NCI-H2227 treated with DMSO at 0.1 percent for 48 hours (cell line): ENCODE results near the gene AGBL3.
A peak's percentile ranks its signal among the peaks of the same experiment; 100 is the strongest.
"Not testable (repeated sequence)": the region's sequence is repeated elsewhere in the genome, so short reads cannot be mapped to it uniquely, and the experiment has no call there.

ENCODE experiments used
- DNase-seq: peaks from one replicate; lab custom pipeline; 2025; lab: John Stamatoyannopoulos, UW

The AGBL3 gene

DNA sequence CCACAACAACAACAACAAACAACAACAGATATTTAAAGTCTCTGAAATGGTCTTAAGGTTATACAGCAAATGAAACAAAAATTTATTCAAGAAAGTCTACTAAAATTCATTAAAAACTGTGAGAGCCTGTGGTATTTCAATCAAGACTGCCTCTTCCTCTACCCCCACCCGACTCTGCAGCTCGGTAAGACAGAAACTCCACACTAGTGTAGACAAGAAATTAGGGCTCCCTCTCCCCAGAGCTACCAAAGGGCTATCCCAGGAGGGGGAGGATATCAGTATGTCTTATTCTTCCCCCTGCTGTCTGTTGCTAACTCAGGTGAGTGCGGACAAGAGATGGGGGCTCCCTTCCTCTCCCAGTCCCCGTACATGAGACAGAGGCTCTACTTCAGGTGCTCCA is 90.6 kb downstream of the AGBL3 start:
- DNase-seq: no peak

DNA sequence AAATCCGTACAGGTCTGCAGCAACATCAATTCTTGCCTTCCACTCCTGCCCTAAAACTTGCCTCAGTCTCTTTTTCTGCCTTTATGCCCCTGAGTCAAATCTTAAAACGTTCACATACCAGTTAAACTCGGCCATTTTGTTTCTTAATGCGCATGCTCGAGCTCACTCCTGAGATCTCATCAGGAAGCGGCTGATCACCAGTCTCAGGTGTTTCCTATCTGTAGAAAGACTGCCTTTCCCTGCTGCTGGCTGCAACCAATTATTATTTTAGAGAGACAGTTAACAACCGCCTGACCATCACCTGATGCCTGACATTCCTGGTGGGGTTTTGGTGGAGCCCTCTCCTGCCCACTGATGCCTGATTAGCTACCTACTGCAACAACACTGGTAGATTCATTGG is 91.3 kb downstream of the AGBL3 start:
- DNase-seq: peak; percentile 26

DNA sequence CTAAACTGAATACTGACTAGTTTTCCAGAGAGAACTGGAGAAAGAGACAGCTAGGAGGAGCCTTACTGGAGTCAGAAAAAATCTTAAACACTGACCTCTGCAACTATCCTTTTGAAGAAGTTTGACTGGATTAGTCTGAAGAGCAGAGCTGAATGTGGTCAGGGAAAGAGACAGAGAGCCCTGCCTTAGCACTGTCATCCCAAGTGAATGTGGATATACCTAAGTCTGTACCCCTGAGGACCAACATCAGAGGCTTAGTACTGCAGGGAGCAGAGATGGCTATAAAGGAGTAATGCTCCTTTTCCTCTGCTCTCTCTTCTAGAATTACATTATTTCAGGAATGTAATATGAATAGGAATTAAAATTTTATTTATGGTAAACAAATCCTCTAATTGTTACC is 91.7 kb downstream of the AGBL3 start:
- DNase-seq: no peak

DNA sequence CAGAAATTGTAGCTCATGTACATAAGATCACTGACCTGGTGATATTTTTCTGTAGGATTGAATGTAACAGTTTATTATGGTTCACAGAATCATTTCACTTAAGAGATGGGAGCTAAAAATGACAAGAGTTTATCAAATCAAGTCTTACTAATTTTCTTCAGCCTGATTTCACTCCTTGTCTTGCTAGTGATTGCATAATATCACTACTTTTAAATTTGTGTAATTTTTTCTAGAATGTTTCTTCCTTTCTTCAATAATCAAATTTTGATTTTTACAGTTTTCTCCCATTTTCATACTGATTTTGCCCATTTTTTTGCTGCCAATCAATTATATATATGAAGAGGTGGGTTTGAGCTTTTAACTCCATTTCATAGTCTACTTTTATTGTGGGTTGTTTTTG is 92.8 kb downstream of the AGBL3 start:
- DNase-seq: no peak

DNA sequence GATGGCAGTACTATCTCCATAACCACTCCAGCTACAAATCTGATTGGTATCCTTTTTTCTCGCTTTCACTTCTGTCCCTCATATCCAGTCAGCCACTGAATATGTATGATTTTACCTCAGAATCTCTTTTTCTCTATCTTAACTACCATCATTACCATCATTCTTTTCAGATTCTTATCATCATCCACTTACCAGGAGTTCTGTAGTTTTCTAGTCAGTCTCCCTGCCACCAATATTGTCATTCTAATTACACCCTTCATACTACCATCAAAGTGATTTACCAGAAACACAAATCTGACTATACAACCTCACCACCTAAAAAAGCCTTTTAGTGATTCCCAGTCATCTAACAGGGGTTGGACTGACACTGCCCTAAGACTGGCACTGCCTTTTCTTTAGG is 96.7 kb downstream of the AGBL3 start:
- no peak for DNase-seq

DNA sequence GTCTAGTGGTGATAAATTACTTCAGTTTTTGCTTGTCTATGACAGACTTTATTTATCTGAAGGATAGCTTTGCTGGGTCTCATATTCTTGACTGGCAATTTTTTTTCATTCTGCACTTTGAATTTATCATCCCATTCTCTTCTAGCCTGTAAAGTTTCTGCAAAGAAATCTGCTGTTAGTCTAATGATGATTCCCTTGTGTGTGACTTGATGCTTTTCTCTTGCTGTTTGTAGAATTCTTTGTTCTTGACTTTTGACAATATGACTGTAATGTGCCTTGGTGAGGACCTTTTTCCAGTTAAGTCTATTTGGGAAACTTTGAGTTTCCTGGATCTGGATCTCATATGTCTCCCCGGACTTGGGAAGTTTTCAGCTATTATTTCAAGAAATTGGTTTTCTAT is 102.3 kb downstream of the AGBL3 start:
- DNase-seq: no peak

DNA sequence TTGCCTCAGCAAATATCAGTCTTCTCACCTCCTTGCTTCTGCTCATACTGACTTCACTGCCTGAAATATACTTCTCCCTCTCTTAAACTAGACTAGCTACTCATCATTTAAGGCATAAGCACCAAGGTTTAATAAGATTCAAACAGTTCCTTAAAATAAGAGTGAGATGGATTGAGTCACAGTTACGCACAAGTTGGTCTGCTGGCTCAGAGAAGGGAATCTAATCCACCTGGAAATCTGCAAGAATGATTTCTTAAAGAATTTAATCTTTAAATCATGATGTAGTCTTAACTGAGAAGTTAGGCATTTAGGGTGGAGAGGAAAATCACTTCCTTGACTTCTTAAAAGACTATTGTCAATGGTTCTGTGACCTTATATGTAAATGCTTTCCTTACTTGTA is 105.4 kb downstream of the AGBL3 start:
- DNase-seq: no peak

DNA sequence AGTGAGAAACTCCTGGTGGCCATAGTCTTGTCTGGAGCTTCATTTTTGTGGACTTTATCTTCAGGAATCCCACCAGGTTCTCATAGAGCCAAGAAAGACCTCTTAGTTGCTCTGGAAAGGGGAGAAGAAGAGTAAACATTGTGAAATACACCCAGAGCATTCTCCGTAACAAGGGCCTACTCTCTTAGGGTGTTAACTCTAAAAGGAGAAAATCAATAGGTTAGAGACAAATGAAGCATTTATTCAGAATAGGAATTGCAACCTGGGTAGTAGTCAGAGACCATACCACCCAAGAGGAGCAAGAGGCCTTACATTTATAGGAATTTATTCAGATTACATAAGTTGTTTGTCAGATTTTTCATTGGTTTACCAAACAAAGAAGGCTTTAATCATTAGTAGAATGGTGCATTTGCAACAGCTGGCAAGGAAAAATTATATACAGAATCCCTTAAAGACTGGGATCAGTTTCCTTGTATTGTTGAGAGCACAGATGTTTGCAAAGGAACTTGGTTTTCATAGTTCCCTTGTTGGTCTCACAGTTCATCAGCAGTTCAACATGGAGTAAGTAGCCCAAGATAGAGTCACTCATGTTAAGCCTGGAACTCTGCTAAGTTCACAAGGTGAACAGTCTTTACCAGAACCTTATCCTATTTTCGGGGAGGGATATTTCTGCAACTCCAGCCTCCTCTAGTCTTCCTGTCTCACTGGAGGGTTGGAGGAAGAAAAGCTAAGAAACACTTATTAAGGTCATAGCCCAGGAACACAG is 108.3 kb downstream of the AGBL3 start:
- DNase-seq: no peak

DNA sequence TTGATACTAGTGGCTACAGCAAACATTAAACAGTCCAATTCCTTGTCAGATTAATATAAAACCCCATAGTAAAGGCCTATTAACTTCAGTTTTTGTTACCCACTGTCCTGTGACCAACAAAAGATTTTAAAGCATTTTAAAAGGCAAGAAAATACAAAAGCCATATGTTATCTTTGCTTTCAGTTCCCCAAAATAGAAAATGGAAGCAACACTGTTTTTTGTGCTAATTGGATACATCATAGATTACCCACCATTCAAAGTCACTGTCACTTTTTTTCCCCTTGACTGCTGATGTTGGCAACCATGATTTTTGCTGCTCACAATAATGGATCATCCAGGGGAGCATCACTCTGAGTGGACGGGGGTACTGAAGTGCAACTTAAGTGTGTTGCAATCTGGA is 109.1 kb downstream of the AGBL3 start:
- no peak for DNase-seq

DNA sequence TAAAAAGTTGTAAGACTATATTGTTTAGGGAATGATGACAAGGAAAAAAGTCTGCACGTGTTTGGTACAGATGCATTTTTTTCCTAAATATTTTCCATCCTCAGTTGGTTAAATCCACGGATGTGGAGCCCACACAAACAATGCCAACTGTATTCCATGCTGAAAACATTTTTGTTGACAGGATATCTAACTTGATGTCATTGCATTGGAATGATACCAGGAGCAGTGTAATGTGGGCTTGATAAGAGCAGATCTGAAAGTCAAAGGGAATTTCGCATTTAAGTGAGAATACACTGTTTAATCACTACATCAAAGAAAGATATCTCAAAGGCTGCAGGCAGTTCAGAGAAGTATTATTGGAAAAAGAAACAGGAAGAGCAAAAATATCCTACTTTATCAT is 112.1 kb downstream of the AGBL3 start:
- no peak for DNase-seq

DNA sequence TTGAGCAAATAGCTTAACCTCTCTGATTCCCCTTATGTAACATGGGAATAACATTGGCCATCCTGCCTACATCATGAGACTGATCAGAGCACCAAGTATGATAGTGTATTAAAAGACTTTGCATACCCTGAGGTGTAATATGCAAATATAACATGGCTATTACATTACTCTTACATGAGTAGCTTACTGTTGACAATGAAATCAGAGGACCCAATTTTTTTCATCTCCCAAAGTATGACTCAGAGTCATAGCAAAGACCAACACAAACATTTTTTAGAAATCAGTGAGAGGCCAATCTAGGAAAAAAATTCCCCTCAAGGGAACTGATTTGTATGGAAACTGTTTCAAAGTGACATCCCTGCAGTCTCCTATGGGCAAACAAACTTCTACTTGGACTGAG is 114.5 kb downstream of the AGBL3 start:
- DNase-seq: no peak

DNA sequence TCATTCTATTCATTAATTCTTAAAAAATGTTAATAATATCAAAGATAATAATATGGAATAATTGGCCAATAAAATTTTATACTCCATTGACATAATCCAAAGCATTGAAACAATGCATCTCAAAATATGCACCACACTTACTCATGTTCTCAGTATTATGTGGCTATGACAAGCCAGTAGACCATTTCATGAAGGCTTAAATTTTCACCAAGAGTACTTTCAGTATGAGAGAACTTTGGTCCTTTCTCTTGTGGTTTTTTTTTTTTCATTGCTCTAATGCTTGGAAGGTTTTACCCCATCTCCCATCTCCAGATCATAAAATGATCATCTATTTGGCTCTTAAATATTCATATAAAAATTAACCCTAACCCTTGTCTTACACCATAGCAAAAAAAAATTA is 116.1 kb downstream of the AGBL3 start:
- DNase-seq: no peak

DNA sequence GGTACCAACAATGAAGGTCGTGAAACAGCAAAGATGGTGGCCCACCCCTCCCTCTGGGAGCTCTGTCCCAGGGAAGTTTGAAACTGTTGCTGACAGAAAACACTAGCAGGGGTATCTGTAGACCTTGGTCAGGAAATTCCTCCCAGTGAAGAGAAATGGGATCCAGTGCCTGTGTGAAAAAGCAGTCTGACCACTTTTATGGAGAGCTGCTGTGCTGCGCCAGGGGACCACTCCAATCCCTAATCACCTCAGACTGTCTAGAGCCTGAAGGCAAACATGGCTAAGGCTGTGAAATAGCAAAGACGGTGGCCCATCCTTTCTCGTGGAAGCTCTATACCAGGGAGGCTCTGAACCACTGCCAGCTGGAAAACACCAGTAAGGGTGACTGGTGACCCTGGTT is 123.3 kb downstream of the AGBL3 start:
- DNase-seq: no peak

DNA sequence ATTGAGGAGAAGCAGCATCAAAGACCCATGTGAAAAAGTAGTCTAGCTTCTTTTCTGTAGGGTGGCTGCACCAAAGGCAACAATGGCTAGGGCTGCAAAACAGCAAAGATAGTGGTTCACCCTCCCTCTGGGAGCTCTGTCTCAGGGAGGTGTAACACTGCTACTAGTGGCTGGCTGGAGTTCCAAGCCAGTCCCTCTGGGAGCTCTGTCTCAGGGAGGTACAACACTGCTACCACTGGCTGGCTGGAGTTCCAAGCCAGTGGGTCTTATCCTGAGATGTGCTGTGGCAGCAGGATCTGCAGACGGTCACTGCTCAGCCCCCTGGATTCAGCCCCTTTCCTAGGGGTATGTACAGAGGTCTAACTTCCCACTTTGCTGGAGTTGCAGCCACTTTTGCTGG is 123.7 kb downstream of the AGBL3 start:
- no peak for DNase-seq

DNA sequence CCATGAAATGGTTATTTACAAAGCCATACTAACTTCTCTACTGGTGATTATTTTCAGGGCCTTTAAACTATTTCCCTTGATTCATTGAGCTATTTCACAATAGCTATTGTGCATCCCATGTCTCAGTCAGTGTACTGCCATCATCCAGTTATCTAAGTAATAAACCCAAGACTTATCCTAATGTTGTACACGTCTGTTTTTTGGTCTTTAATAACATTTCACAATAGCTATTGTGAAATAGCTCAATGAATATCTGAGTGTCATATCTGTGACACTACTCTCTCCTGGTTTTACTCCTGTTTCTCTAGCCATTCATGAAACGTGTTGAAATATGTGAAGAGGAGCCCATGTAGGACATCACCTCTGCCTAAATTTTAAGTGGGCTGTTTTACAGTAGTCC is 125.1 kb downstream of the AGBL3 start:
- DNase-seq: no peak

DNA sequence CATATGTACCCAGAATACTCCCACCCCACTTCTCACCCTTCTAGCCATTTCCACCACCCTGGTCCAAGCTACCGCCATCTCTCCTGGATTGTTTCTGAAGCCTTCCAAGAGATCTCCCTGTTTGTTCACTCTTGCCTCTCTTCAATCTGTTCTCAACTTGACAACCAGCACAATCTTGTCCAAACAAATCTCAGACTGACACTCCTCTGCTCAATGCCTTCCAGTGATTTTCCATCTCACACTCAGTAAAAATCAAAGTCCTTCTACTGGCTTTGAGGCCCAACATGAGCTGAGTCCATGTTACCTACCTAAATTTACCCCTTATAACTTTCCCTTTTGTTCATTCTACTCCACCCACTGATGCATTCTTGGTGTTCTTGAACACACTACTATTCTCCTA is 128.3 kb downstream of the AGBL3 start:
- DNase-seq: no peak

DNA sequence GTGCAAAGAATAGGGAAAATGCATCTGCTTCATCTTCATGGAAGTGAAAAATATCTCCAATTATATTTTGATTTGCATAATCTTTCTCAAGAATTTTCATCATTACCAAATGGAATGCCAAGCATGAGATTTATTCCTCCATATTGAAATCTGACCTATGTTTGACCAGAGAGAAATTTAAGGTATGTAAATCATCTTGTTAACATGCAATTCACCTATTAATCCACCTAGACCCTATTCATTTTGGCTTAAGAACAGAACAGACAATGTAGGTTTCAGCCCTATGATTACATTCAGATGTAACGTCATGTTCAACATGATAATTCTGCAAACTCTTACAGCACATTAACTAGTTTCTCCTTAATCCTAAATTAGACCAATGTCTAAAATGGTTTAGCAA is 130.8 kb downstream of the AGBL3 start:
- DNase-seq: no peak

DNA sequence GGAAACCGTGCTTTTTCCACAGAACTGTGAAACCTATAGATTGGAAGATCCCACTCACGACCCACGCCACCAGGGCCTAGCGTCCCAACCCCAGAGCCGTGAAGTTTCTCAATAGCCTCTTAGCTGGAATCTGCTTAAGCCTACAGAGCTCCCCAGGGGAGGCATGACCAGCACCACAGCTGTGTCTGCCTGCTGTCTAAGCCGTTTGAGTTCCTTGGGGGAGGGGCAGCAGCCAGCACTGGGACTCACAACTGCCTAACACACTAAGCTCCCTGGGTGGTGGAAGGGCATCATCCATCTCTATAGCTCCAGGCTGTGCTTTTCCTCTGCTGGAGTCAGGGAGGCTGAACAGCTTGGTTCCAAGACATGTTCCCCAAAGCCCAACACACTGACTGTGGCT is 135.6 kb downstream of the AGBL3 start:
- no peak for DNase-seq

DNA sequence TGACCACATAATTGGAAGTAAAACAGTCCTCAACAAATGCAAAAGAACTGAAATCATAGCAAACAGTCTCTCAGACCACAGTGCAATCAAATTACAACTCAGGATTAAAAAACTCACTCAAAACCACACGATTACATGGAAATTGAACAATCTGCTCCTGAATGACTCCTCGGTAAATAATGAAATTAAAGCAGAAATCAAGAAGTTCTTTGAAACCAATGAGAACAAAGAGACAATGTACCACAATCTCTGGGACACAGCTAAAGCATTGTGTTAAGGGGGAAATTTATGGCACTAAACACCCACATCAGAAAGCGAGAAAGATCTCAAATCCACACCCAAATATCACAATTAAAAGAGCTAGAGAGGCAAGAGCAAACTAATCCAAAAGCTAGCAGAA is 138.3 kb downstream of the AGBL3 start:
- DNase-seq: not testable (repeated sequence)

DNA sequence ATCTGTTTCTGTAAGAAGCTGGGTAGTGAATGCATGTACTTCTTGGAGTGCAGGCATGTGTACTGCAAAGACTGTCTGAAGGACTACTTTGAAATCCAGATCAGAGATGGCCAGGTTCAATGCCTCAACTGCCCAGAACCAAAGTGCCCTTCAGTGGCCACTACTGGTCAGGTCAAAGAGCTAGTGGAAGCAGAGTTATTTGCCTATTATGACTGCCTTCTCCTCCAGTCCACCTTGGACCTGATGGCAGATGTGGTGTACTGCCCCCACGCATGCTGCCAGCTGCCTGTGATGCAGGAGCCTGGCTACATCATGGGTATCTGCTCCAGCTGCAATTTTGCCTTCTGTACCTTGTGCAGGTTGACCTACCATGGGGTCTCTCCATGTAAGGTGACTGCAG is 142.6 kb downstream of the AGBL3 start:
- DNase-seq: no peak

DNA sequence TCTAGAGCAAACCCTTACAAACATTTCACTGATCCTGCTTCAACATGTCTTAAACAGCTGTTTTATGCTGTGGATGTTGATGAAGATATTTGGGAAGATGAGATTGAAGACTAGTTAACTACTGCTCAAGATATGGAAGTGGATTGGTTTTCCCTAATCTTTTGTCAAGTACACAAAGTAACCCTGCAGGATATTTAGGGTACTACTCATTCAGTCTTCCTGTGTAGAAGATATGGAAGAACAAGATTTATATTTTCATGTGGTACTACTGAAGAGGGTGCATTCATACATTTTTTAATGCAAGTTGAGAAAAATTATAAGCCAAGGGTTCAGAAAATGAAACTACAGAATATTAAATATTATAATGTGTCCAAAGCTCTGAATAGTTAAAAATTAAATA is 143.3 kb downstream of the AGBL3 start:
- no peak for DNase-seq

DNA sequence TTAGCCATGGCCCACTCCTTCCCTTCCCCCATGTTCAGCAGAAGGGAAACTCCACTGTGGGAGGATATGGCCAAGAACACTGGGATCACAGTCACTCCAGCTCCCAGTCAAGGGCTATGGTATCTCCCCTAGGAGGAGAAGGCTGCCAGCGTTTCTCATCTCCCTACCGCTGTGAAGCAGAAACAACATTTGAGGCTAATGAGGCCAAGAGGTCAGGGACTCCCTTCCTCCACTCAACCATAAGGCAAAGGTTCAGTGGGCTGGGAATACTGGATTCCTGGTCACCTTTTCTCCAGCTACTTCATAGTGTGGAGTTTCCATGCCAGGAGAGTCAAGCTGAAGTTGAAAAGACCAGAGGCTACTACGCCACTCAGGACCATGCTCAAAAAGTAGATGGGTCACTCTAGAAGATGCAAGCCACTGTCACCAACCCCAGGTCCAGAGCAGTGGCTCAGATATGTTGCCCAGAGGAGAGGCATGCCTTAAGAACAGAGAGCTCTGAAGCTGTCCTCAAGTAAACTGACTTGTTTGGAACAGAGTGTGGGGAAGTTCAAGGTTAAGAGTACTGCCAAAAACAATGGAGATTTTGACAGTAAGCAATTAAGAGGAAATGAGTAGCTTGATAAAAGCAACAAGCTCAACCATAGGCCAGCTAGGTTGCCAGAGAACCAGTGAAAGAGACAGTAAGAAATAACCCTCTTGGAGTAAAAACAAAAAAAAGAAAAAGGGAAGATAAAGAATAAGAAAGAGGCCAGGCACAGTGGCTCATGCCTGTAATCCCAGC is 157.8 kb downstream of the AGBL3 start:
- DNase-seq: no peak

DNA sequence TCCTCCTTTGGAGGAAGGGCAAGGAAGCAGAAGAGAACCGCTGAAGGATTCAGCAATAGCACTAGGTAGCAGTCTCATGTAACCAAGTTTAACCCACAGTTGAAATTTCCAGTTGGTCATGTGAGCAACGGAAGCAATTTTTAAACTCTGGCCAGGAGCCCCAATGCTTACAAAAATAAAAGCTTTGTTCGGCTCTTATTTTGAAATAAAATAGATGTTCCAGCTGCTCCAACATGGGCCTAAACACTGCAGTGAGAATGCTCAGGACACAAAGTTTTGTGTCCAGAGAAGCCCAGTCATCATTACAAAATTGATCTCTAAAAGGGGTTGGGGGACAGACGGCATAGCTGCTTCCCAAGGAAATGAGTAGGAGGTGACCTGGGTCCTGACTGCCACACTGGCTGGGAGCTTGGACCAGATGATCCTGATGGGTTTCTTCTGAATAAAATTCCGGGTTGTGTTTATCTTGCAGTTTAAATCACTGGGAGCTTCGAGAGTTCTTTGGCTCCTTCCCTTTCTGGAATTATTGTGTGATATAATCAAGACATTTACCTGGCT is 161.1 kb downstream of the AGBL3 start:
- no peak for DNase-seq
